Measurements from ENCODE around the gene CEP72.

CEP72 gene

DNA sequence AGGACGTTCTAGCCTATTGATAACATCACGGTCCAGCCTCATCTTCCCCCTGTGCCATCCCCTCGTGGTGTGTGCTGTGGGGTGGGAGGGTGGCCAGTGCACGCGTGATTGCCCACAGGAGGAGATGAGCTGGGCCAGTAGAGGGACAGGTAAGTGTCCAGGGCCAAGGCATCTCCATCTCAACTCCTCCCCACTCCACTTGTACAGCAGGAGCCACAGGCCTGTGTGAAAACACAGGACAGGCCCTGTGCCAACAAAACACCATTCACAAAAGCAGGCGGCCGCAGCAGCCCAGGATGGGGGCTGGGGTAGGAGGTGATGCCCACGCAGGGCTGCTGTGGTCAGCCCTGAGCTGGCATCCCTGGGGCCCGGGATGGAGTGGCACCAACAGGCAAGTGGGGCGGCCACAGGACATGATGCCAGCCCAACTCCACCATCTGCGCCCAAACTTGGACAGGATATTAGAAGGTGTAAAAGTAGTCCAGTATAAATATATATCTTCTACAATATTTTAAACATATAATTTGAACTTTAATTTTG lies 48.4 kb downstream of the CEP72 start:
- peaks cover 22% of the 10 kb centered on the region for H3K4me1 ChIP-seq (ENCODE audit: control insufficient read depth, insufficient read depth, low read length)
- peaks cover 14% of the 10 kb centered on the region for H3K36me3 ChIP-seq (ENCODE audit: control insufficient read depth, insufficient read depth, low read length)

DNA sequence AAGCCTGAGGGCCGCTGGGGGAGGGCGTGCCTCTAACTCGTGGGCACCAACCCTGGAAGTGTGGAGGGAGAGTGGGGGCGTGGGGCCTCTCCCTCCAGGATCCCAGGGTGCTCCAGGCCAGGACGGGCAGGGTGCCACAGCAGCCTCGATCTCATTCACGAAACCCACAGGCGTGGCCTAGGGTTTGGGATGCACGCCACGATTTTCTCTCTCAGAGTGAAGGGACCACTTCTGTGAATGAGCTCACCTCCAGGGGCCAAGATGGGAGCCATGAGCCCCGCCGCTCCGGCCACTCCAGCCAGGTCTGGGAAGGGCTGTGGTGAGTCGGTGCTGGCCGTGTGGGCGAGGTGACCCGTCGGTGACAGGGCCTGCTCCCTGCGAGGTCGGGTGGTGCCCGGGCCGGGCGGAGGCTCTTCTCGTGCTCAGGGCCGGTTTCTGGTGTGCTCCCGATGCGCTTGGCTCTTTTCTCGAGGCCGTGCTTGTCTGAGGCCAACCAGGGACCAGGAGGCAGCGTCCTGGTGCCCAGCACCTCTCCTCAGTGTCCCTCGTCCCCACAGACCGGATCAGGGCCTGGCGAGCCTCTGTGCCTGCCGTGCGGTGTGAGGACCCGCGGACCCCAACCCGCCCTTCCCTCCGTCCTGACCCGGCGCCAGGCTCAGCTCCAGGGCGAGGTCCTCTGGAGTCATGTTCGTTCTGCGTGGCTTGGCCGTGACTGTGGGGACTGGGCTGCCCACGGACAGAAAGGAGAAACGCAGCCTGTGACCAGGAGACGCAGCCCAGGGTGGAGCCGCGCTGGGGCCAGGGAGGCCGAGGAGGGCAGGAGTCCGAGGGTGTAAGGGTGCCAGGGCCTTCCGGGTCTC lies 50.0 kb downstream of the CEP72 start:
- no peak overlapping the region for H3K9ac ChIP-seq (ENCODE audit: low read length)
- H3K4me3 ChIP-seq (ENCODE audit: low read length): no peak overlapping the region
- peaks cover 22% of the 10 kb centered on the region for H3K4me1 ChIP-seq (ENCODE audit: control insufficient read depth, insufficient read depth, low read length)
- H3K9me3 ChIP-seq (ENCODE audit: control insufficient read depth, low read length): no peaks in the 10 kb centered on the region
- H3K27me3 ChIP-seq (ENCODE audit: control insufficient read depth, insufficient read depth, low read length): no peaks in the 10 kb centered on the region
- H3K36me3 ChIP-seq (ENCODE audit: control insufficient read depth, insufficient read depth, low read length): peaks cover 14% of the 10 kb centered on the region

More for the DNA sequence above, 48.4 kb downstream of the CEP72 start:
- Histone ChIP-seq H3K27me3 (ENCODE audit: control insufficient read depth, insufficient read depth, low read length) (no peaks in the 10 kb centered on the region), H3K9ac (ENCODE audit: low read length) (no peak overlapping the region), H3K9me3 (ENCODE audit: control insufficient read depth, low read length) (no peaks in the 10 kb centered on the region), H3K4me3 (ENCODE audit: low read length) (no peak overlapping the region)

DNA sequence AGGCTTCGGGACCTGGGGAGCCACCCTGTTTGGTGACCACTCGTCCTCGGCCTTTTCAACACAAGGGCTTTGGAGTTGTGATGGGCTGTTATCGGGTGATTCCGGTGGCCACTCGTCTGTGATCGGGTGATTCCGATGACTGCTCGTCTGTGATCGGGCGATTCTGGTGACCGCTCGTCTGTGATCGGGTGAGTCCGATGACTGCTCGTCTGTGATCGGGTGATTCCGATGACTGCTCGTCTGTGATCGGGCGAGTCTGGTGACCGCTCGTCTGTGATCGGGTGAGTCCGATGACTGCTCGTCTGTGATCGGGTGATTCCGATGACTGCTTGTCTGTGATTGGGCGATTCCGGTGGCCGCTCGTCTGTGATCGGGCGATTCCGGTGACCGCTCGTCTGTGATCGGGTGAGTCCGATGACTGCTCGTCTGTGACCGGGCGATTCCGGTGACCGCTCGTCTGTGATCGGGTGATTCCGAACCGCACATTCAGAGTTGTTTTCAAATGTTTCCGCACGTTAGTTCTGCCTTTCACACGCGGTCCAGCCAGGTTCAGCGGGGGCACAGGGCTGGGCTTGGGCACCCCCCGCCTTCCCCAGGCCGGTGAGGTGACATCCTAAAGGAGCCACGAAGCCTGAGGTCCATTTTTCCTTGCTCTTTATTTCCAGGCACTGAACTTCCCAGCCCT lies 50.8 kb downstream of the CEP72 start:
- Histone ChIP-seq H3K9ac (ENCODE audit: low read length) (no peak overlapping the region), H3K36me3 (ENCODE audit: control insufficient read depth, insufficient read depth, low read length) (peaks cover 14% of the 10 kb centered on the region)

DNA sequence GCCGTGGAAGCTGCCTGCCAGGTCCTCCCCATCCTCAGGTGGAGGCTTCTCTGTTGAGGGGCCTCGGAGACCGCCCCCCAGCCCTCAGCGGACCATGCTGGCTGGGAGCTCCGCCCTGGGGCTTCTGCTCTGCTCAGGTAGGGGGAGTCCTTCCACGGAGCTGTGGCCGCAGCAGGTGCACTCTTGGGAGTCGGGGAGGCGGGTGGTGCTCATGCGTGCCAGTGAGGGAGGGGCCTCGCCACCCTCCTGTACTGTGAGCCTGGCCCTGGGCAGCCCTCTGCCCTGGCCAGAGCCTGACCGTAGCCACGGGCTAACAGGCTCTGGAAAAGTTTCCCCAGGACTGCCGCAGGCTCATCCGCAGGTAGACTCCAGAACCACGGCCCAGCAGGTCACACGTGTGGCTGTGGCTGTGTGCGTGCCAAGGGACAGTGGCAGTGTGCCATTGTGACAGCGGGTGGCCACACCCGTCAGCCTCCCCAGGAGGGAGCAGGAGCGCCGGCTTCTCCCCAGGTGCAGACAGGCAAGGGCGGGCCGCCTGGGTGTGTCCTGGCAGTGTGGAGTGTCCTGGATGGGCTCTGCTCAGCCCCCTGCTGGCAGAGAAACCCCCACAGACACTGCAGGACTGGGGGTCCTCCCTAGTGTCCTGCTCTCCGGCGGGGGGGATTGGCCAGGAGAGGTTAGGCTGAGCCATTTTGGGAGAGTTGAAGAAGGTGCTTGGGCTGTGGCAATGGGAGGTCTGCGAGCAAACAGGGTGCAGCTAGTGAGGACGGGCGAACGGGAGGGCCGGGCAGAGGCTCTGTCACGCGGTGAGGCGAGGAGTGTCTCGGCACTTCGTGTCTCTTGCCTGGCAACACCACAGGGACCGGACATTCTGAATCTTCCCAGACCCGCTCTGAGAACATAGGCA lies 51.5 kb downstream of the CEP72 start:
- H3K9me3 ChIP-seq (ENCODE audit: control insufficient read depth, low read length): no peaks in the 10 kb centered on the region
- no peaks in the 10 kb centered on the region for H3K27me3 ChIP-seq (ENCODE audit: control insufficient read depth, insufficient read depth, low read length)
- no peak overlapping the region for H3K9ac ChIP-seq (ENCODE audit: low read length)
- H3K36me3 ChIP-seq (ENCODE audit: control insufficient read depth, insufficient read depth, low read length): peaks cover 14% of the 10 kb centered on the region
- H3K4me1 ChIP-seq (ENCODE audit: control insufficient read depth, insufficient read depth, low read length): peaks cover 22% of the 10 kb centered on the region
- H3K4me3 ChIP-seq (ENCODE audit: low read length): no peak overlapping the region

More for the DNA sequence above, 50.8 kb downstream of the CEP72 start:
- Histone ChIP-seq H3K27me3 (ENCODE audit: control insufficient read depth, insufficient read depth, low read length) (no peaks in the 10 kb centered on the region), H3K4me1 (ENCODE audit: control insufficient read depth, insufficient read depth, low read length) (peaks cover 22% of the 10 kb centered on the region), H3K9me3 (ENCODE audit: control insufficient read depth, low read length) (no peaks in the 10 kb centered on the region), H3K4me3 (ENCODE audit: low read length) (no peak overlapping the region)

DNA sequence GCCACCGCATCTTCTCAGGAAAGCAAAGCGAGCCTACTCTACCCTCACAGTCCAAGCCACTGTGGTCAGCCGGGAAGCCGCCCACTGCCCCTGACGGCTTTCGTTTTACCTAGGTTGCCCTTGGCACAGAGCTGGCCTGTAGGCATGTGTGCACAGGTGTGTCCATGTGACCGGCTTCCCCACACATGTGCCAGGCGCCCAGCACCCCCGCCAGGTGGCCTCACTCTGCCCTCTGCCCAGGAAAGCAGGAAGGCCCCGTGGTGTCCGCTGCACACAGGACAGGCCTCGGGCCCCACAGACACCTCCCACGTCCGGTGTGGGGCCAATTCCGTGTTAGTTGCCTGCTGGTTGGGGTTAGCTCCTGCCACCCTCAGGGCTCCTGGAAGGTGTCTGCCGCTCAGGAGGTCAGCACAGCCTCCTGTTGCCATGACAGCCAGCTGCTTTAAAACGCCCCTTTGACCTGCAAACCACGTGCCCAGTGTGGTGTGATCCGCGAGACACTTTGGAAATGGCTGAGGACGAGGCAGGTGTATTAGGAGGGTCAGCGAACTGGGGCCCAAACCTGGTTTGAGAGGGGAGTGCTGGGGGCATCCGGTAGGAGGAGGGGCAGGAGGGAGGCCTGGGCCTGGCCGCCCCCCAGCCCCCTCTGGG lies 52.3 kb downstream of the CEP72 start:
- peaks cover 14% of the 10 kb centered on the region for H3K36me3 ChIP-seq (ENCODE audit: control insufficient read depth, insufficient read depth, low read length)
- H3K4me1 ChIP-seq (ENCODE audit: control insufficient read depth, insufficient read depth, low read length): peaks cover 22% of the 10 kb centered on the region
- no peak overlapping the region for H3K9ac ChIP-seq (ENCODE audit: low read length)

DNA sequence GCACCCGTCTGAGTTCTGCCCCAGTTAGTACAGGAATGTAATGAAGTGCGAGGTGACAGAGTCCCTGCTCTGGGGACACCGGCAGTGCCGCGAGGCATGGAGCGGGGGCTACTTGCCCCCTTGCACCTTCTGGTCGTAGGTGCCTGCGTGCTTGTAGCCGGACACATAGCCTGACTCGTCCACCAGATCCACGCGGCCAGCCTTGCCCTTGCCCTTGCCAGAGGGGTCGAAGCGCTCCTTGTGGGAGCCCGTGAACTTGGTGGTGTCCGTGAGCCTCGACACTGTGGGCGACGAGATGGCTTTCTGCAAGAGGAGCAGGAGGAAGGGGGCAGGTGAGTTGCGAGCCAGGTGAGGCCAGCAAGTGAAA lies 52.8 kb downstream of the CEP72 start:
- Histone ChIP-seq H3K9me3 (ENCODE audit: control insufficient read depth, low read length) (no peaks in the 10 kb centered on the region), H3K4me1 (ENCODE audit: control insufficient read depth, insufficient read depth, low read length) (peaks cover 22% of the 10 kb centered on the region), H3K9ac (ENCODE audit: low read length) (no peak overlapping the region), H3K36me3 (ENCODE audit: control insufficient read depth, insufficient read depth, low read length) (peaks cover 14% of the 10 kb centered on the region), H3K4me3 (ENCODE audit: low read length) (no peak overlapping the region), H3K27me3 (ENCODE audit: control insufficient read depth, insufficient read depth, low read length) (no peaks in the 10 kb centered on the region)

More for the DNA sequence above, 52.3 kb downstream of the CEP72 start:
- Histone ChIP-seq H3K27me3 (ENCODE audit: control insufficient read depth, insufficient read depth, low read length) (no peaks in the 10 kb centered on the region), H3K4me3 (ENCODE audit: low read length) (no peak overlapping the region), H3K9me3 (ENCODE audit: control insufficient read depth, low read length) (no peaks in the 10 kb centered on the region)

DNA sequence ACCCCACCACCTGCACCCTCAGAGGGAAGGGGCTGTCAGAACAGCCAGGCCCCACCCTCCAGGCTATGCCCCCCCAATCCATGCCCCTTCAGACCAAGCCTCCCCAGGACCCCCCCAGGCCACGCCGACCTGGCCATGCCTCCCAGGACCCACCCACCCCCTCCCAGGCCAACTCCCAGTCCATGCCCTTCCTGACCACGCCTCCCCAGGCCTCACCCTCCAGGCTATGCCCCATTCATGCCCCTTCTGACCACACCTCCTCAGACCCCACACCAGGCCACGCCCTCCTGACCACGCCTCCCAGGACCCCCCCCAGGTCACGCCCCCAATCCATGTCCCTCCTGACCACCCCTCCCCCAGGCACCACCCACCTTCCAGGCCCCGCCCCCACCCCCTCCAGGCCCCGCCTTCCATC lies 53.4 kb downstream of the CEP72 start:
- Histone ChIP-seq H3K36me3 (ENCODE audit: control insufficient read depth, insufficient read depth, low read length) (peaks cover 10% of the 10 kb centered on the region), H3K9ac (ENCODE audit: low read length) (no peak overlapping the region), H3K4me3 (ENCODE audit: low read length) (no peak overlapping the region), H3K4me1 (ENCODE audit: control insufficient read depth, insufficient read depth, low read length) (peaks cover 22% of the 10 kb centered on the region), H3K9me3 (ENCODE audit: control insufficient read depth, low read length) (no peaks in the 10 kb centered on the region), H3K27me3 (ENCODE audit: control insufficient read depth, insufficient read depth, low read length) (no peaks in the 10 kb centered on the region)

DNA sequence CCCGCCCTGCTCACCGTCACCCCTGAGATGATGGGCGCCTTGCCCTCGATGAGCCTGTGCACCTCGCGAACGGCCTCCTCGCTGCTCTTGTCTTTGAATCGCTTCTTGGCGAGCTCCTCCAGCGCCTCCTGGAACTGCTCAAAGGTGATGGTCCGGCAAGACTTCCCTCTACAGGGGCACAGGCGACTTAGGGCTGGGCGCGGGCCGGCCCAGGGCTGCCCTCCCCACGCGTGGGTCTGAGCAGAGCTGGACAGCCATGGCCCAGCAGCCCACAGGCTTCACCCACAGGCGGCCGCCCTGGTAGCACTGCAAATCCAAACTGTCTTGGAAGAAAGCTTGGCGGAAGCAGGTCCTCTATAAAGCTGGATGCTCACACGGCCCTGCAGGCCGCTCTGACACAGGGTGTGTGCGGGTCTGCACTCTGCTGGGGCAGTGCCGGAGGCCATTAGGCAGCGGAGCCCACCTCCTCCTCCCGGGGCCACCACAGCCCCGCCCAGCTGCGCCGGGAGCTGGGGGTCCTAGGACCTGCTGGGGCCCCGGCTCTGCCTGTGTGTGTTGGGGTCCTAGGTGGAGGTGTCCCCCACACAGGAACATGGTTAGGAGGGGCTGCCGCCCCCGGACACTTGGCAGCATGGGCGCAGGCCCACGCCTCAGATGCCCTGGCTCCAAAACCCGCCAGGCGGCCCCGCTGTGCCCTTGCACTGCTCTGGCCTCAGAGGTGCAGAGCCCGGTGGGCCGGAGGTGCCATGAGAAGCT lies 54.0 kb downstream of the CEP72 start:
- no peaks in the 10 kb centered on the region for H3K27me3 ChIP-seq (ENCODE audit: control insufficient read depth, insufficient read depth, low read length)
- H3K9me3 ChIP-seq (ENCODE audit: control insufficient read depth, low read length): no peaks in the 10 kb centered on the region
- no peak overlapping the region for H3K9ac ChIP-seq (ENCODE audit: low read length)
- H3K4me3 ChIP-seq (ENCODE audit: low read length): no peak overlapping the region
- H3K4me1 ChIP-seq (ENCODE audit: control insufficient read depth, insufficient read depth, low read length): peaks cover 24% of the 10 kb centered on the region
- peaks cover 9% of the 10 kb centered on the region for H3K36me3 ChIP-seq (ENCODE audit: control insufficient read depth, insufficient read depth, low read length)

DNA sequence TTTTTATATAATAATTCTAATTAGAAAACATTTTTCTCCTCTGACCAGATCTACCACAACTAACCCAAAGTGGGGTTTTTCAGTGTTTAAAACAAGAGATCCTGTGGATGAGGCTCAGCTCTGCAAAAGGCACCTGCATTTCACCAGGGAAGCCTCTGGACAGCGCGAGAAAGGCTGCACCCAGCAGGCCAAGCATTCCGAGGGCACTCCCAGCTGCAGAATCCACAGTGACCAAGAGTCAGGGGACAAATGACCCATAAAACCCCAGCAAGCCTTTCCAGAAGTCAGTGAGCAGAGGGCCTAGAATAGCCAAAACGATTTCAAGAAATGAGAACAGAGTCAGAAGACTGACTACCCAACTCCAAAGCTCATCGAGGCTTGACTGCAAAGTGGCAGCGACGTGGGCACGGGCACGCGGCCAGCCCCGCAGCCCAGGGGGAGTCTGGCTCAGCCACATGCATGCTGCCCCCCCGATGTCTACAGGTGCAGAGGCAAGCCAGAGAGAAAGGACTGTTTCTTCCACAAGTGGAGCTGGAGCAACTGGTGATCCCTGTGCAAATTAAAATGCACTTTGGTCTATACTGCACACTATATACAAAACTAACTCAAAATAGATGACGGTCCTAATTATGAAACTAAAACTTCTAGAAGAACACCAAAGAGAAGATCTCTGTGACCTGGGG lies 54.8 kb downstream of the CEP72 start:
- no peaks in the 10 kb centered on the region for H3K27me3 ChIP-seq (ENCODE audit: control insufficient read depth, insufficient read depth, low read length)
- no peak overlapping the region for H3K4me3 ChIP-seq (ENCODE audit: low read length)
- peaks cover 32% of the 10 kb centered on the region for H3K4me1 ChIP-seq (ENCODE audit: control insufficient read depth, insufficient read depth, low read length)
- H3K9ac ChIP-seq (ENCODE audit: low read length): no peak overlapping the region
- peaks cover 9% of the 10 kb centered on the region for H3K36me3 ChIP-seq (ENCODE audit: control insufficient read depth, insufficient read depth, low read length)
- H3K9me3 ChIP-seq (ENCODE audit: control insufficient read depth, low read length): no peaks in the 10 kb centered on the region

DNA sequence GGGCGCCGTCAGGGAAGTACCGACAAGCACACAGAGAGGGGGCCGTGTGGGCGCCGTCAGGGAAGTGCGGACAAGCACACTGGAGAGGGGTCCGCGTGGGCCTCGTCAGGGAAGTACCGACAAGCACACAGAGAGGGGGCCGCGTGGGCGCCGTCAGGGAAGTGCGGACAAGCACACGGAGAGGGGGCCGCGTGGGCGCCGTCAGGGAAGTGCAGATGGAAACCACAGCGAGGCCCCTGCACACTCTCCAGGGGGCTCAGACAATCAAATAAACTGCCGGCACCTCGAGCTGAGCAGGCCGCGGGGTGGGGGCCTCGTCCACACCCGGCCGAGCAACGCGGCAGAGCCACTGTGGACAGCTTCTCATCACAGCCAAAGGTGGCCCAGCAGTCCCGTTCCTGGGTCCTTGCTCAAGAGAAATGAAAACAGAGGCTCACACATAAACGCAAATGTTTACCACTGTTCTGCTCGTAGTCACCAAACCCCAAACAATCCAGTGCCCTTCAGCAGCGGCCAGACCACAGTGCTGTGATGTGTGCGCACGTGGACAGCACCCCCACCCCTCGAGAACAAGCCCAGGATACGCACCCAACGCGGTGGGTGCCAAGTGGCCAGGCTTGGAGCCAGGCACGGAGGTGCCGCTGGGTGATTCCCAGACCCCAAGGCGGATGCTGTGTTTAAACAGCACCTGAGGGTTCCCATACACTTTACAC lies 56.3 kb downstream of the CEP72 start:
- H3K9ac ChIP-seq (ENCODE audit: low read length): no peak overlapping the region
- H3K4me1 ChIP-seq (ENCODE audit: control insufficient read depth, insufficient read depth, low read length): peaks cover 42% of the 10 kb centered on the region
- H3K36me3 ChIP-seq (ENCODE audit: control insufficient read depth, insufficient read depth, low read length): no peaks in the 10 kb centered on the region
- H3K9me3 ChIP-seq (ENCODE audit: control insufficient read depth, low read length): no peaks in the 10 kb centered on the region
- no peaks in the 10 kb centered on the region for H3K27me3 ChIP-seq (ENCODE audit: control insufficient read depth, insufficient read depth, low read length)
- H3K4me3 ChIP-seq (ENCODE audit: low read length): no peak overlapping the region

Measured in mucosa of stomach (tissue), 1 donor.